ENCODE measurements around the gene PCYOX1L.

- TF ChIP-seq REST (IDR thresholded peaks at IDR 0.05; ENCODE audit: borderline replicate concordance) (no peak), CTCF (IDR thresholded peaks at IDR 0.05; ENCODE audit: poor library complexity, severe bottlenecking) (no peak), RAD21 (conservative IDR thresholded peaks at IDR 0.05) (no peak), MXI1 (conservative IDR thresholded peaks at IDR 0.05; ENCODE audit: poor library complexity, severe bottlenecking) (no peak)
Measured at GRCh38 chr5:149402291-149402690, 44.4 kb downstream of the PCYOX1L start.

All from neural cell (in vitro differentiated cells).